ENCODE measurements around the gene TEKTIP1.

DNA sequence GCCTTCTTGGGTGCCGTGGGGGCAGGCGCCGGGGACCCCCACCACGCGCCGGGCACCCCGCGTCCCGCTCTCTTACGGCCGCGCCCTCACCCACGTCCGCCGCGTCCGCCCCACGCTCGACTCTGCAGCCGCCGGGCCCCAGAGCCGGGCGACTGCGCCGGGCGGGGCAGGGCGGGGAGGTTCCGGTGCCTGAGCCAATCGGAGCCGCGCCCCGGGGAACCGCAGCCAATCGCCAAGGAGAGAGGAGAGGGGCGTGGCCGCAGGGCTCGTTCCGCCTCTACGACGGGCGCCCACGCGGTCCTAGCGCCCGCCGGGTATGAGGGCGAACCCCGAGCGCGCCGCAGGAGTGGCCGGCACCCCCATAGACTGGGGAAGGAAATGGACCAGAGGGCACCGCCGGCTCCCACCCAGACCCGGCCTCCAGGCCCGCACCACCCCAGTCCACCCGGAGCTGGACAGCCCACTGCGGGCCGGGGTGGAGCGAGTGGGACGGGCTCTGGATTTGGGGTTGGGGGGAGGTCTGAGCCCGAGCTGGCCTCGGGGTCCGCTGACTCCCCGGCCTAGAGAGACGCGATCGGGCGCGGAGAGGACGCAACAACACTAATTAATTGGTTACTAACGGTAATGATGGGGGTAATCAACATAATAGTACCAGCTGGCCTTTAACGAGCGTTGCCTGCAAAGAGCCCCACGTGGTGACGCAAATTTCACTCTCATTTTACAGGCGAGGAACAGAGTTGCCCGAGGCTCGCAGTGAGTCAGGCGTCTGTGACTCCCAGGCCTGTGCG is 18.7 kb downstream of the TEKTIP1 start, which contains the start of gene MFSD12:
- TF ChIP-seq GATA2 (IDR thresholded peaks at IDR 0.05; ENCODE audit: low read depth, low read length) (no peak), GATA3 (IDR thresholded peaks at IDR 0.05; ENCODE audit: low read depth, low read length) (no peak)
